ENCODE results near the gene STXBP4.

The STXBP4 gene

GRCh38 chr17:54968262-54968987 lies at the start of gene STXBP4, which contains the start of gene COX11:
STXBP4 (plus strand) TSS chr17:54968765; CDS start chr17:54986220, 17,455 bp downstream.
COX11 (minus strand) TSS chr17:54968654; CDS start chr17:54968646, 8 bp downstream.
- no peak within 1 kb of the TSS for H3K4me3 Mint-ChIP-seq
- H3K27ac Mint-ChIP-seq: no peak within 1 kb of the TSS
- ATAC-seq (ENCODE audit: low read depth): peak; percentile 91
- no peaks in the 10 kb centered on the region for H3K9me3 Mint-ChIP-seq
- DNase-seq (ENCODE audit: low spot score in 2 of 2): peak; percentile 92 to 94
- peaks cover 11% of the 10 kb centered on the region for H3K4me1 Mint-ChIP-seq
- peaks cover 3% of the 10 kb centered on the region for H3K36me3 Mint-ChIP-seq
- H3K27me3 Mint-ChIP-seq: no peaks in the 10 kb centered on the region

- no peak for DNase-seq (ENCODE audit: low spot score in 2 of 2)
- Mint-ChIP-seq H3K36me3 (no peaks in the 10 kb centered on the region), H3K27me3 (peaks cover 2% of the 10 kb centered on the region), H3K9me3 (peaks cover 6% of the 10 kb centered on the region), H3K4me3 (no peak overlapping the region), H3K27ac (no peak overlapping the region), H3K4me1 (no peaks in the 10 kb centered on the region)
- no peak for ATAC-seq (ENCODE audit: low read depth)
Observed at GRCh38 chr17:54919425-54919824, 49.1 kb upstream of the STXBP4 start.

GRCh38 chr17:54920819-54921218 lies 47.7 kb upstream of the STXBP4 start:
- H3K9me3 Mint-ChIP-seq: peaks cover 6% of the 10 kb centered on the region
- no peak overlapping the region for H3K4me3 Mint-ChIP-seq
- ATAC-seq (ENCODE audit: low read depth): no peak
- no peak for DNase-seq (ENCODE audit: low spot score in 2 of 2)
- H3K27ac Mint-ChIP-seq: no peak overlapping the region
- H3K36me3 Mint-ChIP-seq: no peaks in the 10 kb centered on the region
- no peaks in the 10 kb centered on the region for H3K4me1 Mint-ChIP-seq
- peaks cover 2% of the 10 kb centered on the region for H3K27me3 Mint-ChIP-seq

- no peak for DNase-seq (ENCODE audit: low spot score in 2 of 2)
- no peak overlapping the region for H3K4me3 Mint-ChIP-seq
- peaks cover 4% of the 10 kb centered on the region for H3K27me3 Mint-ChIP-seq
- no peaks in the 10 kb centered on the region for H3K36me3 Mint-ChIP-seq
- no peak overlapping the region for H3K27ac Mint-ChIP-seq
- H3K4me1 Mint-ChIP-seq: no peaks in the 10 kb centered on the region
- no peak for ATAC-seq (ENCODE audit: low read depth)
- H3K9me3 Mint-ChIP-seq: no peaks in the 10 kb centered on the region
Observed at GRCh38 chr17:54924405-54924804, 44.2 kb upstream of the STXBP4 start.

- Mint-ChIP-seq H3K27me3 (peaks cover 5% of the 10 kb centered on the region), H3K4me3 (no peak overlapping the region), H3K9me3 (no peaks in the 10 kb centered on the region), H3K36me3 (no peaks in the 10 kb centered on the region), H3K4me1 (no peaks in the 10 kb centered on the region), H3K27ac (no peak overlapping the region)
- ATAC-seq (ENCODE audit: low read depth) (no peak), DNase-seq (ENCODE audit: low spot score in 2 of 2) (no peak)
Observed at GRCh38 chr17:54927525-54927924, 41.0 kb upstream of the STXBP4 start.

GRCh38 chr17:54932711-54933110 lies 35.9 kb upstream of the STXBP4 start:
- no peaks in the 10 kb centered on the region for H3K9me3 Mint-ChIP-seq
- no peaks in the 10 kb centered on the region for H3K36me3 Mint-ChIP-seq
- H3K27me3 Mint-ChIP-seq: peaks cover 8% of the 10 kb centered on the region
- ATAC-seq (ENCODE audit: low read depth) (no peak), DNase-seq (ENCODE audit: low spot score in 2 of 2) (no peak)
- no peaks in the 10 kb centered on the region for H3K4me1 Mint-ChIP-seq
- no peak overlapping the region for H3K4me3 Mint-ChIP-seq
- no peak overlapping the region for H3K27ac Mint-ChIP-seq

- no peak for ATAC-seq (ENCODE audit: low read depth)
- Mint-ChIP-seq H3K9me3 (no peaks in the 10 kb centered on the region), H3K36me3 (no peaks in the 10 kb centered on the region), H3K27ac (no peak overlapping the region), H3K4me1 (no peaks in the 10 kb centered on the region), H3K4me3 (no peak overlapping the region), H3K27me3 (peaks cover 8% of the 10 kb centered on the region)
- no peak for DNase-seq (ENCODE audit: low spot score in 2 of 2)
Observed at GRCh38 chr17:54933921-54934320, 34.6 kb upstream of the STXBP4 start.

GRCh38 chr17:54935471-54935870 lies 33.1 kb upstream of the STXBP4 start:
- peaks cover 8% of the 10 kb centered on the region for H3K27me3 Mint-ChIP-seq
- no peaks in the 10 kb centered on the region for H3K9me3 Mint-ChIP-seq
- H3K27ac Mint-ChIP-seq: no peak overlapping the region
- no peak overlapping the region for H3K4me3 Mint-ChIP-seq
- H3K36me3 Mint-ChIP-seq: no peaks in the 10 kb centered on the region
- ATAC-seq (ENCODE audit: low read depth): no peak
- no peak for DNase-seq (ENCODE audit: low spot score in 2 of 2)
- no peaks in the 10 kb centered on the region for H3K4me1 Mint-ChIP-seq

GRCh38 chr17:54937018-54937417 lies 31.5 kb upstream of the STXBP4 start:
- Mint-ChIP-seq H3K27ac (no peak overlapping the region), H3K36me3 (no peaks in the 10 kb centered on the region)
- no peak for DNase-seq (ENCODE audit: low spot score in 2 of 2)

GRCh38 chr17:54937426-54937825 lies 31.1 kb upstream of the STXBP4 start:
- no peaks in the 10 kb centered on the region for H3K4me1 Mint-ChIP-seq
- no peak overlapping the region for H3K4me3 Mint-ChIP-seq
- peaks cover 6% of the 10 kb centered on the region for H3K27me3 Mint-ChIP-seq
- ATAC-seq (ENCODE audit: low read depth) (no peak), DNase-seq (ENCODE audit: low spot score in 2 of 2) (no peak)
- no peaks in the 10 kb centered on the region for H3K36me3 Mint-ChIP-seq
- H3K27ac Mint-ChIP-seq: no peak overlapping the region
- no peaks in the 10 kb centered on the region for H3K9me3 Mint-ChIP-seq

More at GRCh38 chr17:54937018-54937417, 31.5 kb upstream of the STXBP4 start:
- H3K27me3 Mint-ChIP-seq: peaks cover 7% of the 10 kb centered on the region
- ATAC-seq (ENCODE audit: low read depth): no peak
- no peak overlapping the region for H3K4me3 Mint-ChIP-seq
- no peaks in the 10 kb centered on the region for H3K9me3 Mint-ChIP-seq
- no peaks in the 10 kb centered on the region for H3K4me1 Mint-ChIP-seq

- Mint-ChIP-seq H3K27ac (no peak overlapping the region), H3K4me3 (no peak overlapping the region), H3K36me3 (no peaks in the 10 kb centered on the region), H3K27me3 (no peaks in the 10 kb centered on the region), H3K9me3 (no peaks in the 10 kb centered on the region), H3K4me1 (no peaks in the 10 kb centered on the region)
- ATAC-seq (ENCODE audit: low read depth) (no peak), DNase-seq (ENCODE audit: low spot score in 2 of 2) (no peak)
Observed at GRCh38 chr17:54941285-54941684, 27.3 kb upstream of the STXBP4 start.

- no peak overlapping the region for H3K4me3 Mint-ChIP-seq
- ATAC-seq (ENCODE audit: low read depth) (no peak), DNase-seq (ENCODE audit: low spot score in 2 of 2) (no peak)
- no peak overlapping the region for H3K27ac Mint-ChIP-seq
- H3K9me3 Mint-ChIP-seq: no peaks in the 10 kb centered on the region
- H3K36me3 Mint-ChIP-seq: no peaks in the 10 kb centered on the region
- peaks cover 5% of the 10 kb centered on the region for H3K27me3 Mint-ChIP-seq
- no peaks in the 10 kb centered on the region for H3K4me1 Mint-ChIP-seq
Observed at GRCh38 chr17:54944796-54945195, 23.8 kb upstream of the STXBP4 start.

GRCh38 chr17:54945231-54945630 lies 23.3 kb upstream of the STXBP4 start:
- Mint-ChIP-seq H3K4me1 (no peaks in the 10 kb centered on the region), H3K27ac (no peak overlapping the region), H3K27me3 (peaks cover 5% of the 10 kb centered on the region), H3K4me3 (no peak overlapping the region), H3K9me3 (no peaks in the 10 kb centered on the region), H3K36me3 (no peaks in the 10 kb centered on the region)
- DNase-seq (ENCODE audit: low spot score in 2 of 2) (no peak), ATAC-seq (ENCODE audit: low read depth) (no peak)

- H3K4me3 Mint-ChIP-seq: no peak overlapping the region
- H3K27ac Mint-ChIP-seq: no peak overlapping the region
- DNase-seq (ENCODE audit: low spot score in 2 of 2) (no peak), ATAC-seq (ENCODE audit: low read depth) (no peak)
- H3K36me3 Mint-ChIP-seq: no peaks in the 10 kb centered on the region
- no peaks in the 10 kb centered on the region for H3K4me1 Mint-ChIP-seq
- H3K9me3 Mint-ChIP-seq: no peaks in the 10 kb centered on the region
- peaks cover 5% of the 10 kb centered on the region for H3K27me3 Mint-ChIP-seq
Observed at GRCh38 chr17:54945671-54946070, 22.9 kb upstream of the STXBP4 start.

- H3K4me1 Mint-ChIP-seq: no peaks in the 10 kb centered on the region
Observed at GRCh38 chr17:54947396-54947795, 21.2 kb upstream of the STXBP4 start.

More at GRCh38 chr17:54947396-54947795, 21.2 kb upstream of the STXBP4 start:
- Mint-ChIP-seq H3K4me3 (no peak overlapping the region), H3K9me3 (no peaks in the 10 kb centered on the region), H3K27ac (no peak overlapping the region), H3K27me3 (peaks cover 5% of the 10 kb centered on the region), H3K36me3 (peaks cover 6% of the 10 kb centered on the region)
- ATAC-seq (ENCODE audit: low read depth): no peak
- no peak for DNase-seq (ENCODE audit: low spot score in 2 of 2)

All from memory B cell (primary cell).